NK-92 (cell line): Measurements from ENCODE around the gene EFEMP1.

Experiments used
- DNase-seq: peaks from one replicate; lab custom pipeline; 2025; ENCODE audit not compliant: unreplicated experiment; lab: John Stamatoyannopoulos, UW

Gene EFEMP1

DNA sequence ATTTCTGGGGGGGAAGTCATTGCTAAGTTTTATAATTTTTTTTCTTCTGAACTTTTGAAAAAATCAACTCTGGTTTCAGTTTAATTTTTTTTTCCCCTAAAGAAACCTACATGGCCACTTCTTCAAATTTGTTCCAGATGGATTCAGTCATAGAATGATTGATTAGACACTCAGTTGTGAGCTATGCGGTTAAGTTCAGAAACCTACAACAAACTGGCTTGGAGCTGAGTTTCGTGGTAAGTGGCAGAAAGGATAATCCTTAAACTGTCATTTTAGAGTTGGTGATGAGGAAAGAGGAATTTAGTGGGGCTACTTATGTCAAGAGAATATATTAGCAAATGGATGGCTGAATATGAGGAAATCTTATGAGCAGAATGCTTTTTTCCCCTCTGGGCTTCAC is 23.7 kb downstream of the EFEMP1 start:
- DNase-seq, result no peak

DNA sequence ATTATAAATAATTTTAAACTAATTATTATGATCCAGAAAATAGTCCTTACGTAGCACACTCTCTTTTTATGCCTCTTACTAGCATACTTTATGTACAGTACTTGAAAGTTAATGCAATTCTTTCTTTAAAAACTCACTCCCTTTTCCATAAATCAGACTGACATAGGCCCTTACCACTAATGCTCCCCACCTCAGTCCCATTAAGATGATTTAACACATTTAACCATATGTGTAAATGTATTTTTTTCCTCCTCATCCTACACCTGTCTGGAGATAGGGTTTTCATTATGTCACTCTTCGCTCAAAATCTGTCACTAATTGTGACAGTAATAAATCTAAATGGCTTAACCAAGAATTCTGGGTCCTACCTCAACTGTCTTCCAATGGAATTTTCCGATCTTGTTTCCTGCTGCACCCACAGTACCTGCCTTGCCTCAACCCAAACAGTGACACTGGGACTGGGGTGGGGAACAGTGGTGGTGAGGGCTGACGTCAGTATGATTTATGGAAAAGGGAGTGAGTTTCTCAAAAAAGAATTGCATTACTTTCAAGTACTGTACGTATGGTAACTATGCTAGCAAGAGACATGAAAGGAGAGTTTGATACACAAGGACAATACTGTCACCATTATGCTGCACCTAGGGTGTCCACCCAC is 25.1 kb downstream of the EFEMP1 start:
- DNase-seq, result no peak

DNA sequence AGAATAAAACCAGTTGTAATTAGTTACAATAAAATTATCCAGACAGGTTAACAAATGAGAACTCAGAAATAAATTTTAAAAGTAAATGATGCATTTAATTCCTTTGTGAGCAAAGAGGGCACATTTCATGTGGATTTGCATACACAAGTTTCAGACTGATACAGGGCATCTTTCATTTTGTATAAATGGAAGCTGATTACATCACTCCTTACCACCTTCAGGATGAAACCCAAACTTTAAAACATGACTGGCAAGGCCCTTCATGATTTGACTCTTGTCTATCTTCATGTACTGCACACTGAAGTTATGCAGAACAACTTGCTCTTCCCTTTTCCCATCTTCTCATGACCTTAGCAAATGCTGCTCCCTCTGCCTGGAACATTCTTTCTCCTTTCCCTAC is 26.9 kb downstream of the EFEMP1 start:
- no peak for DNase-seq

DNA sequence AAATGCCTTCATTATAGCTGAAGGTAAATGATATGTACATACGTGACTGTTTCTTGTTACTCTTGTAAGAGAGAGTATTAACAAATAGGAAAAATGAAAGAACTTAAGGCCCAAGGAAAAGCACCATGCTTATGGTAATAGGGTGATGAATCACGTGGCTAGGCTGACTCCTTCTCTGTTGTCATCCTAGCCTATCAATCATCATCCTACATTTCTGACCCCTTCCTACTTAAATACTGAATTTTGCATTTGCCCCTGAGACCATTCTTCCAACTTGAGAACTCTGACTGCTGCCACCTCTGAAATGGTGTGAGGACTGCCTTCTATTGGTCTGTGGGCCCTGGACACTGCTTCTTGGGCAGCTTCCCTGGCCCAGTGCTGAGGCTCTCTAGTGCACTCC is 28.9 kb downstream of the EFEMP1 start:
- no peak for DNase-seq

GRCh38 chr2:55891671-55892094 is 31.9 kb downstream of the EFEMP1 start:
- DNase-seq, result no peak

GRCh38 chr2:55888936-55889335 is 34.6 kb downstream of the EFEMP1 start:
- DNase-seq, result no peak

DNA sequence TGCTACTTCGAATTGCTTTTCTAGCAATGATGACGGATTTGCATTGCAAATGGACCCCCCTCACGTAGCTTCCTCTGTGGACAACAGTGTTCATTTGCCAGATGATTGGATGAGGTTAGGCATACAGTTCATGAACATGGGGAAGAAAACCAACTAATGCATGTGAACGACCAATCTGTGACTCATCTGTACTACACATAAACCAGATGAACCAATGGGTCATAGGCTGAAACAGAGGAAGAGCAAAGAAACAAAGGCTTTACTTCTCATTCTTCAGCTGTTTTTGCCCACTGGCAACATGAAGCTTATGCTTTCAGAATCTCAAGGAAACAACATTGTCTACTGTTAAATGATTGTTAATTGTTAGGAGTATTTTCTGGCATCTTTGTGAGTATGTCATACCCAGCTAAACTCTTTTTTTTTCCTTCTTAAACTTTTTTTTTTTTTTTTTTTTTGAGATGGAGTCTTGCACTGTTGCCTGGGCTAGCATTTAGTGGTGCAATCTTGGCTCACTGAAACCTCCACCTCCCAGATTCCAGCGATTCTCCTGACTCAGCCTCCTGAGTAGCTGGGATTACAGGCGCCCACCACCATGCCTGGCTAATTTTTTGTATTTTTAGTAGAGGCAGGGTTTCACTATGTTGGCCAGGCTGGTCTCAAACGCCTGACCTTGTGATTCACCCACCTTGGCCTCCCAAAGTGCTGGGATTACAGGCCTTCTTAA is 35.5 kb downstream of the EFEMP1 start:
- DNase-seq, result no peak

DNA sequence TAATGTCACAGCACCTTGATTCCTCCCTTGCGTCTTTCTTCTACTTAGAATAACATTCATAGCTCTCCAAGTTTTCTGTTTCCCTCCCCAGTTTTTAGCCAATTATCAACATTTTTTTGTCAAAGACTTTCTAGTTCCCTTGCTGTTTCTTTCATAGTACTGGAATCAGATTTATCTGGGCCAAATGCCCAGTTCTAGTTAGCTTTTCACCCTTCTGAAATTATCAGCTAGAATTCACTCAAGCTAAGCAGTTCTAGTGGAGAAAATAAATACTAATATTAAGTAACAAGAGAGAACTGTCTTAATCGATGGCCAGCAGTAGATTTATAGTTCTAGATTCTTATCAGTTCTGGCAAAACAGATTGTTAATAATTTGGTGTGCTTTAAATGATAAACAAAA is 36.2 kb downstream of the EFEMP1 start:
- DNase-seq, result no peak

DNA sequence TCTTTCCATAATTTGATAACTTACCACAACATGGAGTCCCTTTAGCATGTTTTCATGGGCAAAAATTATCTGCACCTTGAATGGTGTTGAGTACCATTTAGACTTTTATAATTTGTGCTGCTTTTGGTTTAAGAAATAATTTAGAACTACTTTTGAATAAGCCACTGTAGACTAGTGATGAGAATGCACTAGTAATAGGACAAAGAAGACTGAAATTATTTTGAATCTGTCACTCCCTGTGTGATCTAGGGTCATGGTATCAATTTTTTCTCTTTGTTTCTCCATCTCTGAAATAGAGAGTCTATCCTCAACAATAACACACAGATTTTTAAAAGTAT is 37.7 kb downstream of the EFEMP1 start:
- no peak for DNase-seq

GRCh38 chr2:55885127-55885943 is 38.2 kb downstream of the EFEMP1 start:
- no peak for DNase-seq

DNA sequence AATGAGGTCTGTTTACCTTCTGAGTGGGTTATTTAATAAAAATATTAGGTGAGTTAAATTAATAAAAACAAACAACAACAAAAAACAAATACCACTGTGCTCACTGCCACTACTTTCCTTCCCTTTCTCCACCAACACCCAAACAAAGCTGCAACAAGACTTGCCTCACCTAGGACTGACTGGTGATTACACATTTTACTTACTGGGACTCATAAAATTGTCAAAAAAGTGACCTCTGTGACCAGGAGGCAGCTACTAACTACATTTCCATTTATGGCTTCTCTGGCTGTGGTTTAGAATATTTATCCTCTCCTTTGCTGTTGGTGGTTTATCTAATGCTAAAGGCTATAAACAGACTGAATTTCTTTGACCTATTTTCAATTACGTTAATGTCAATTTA is 39.8 kb downstream of the EFEMP1 start:
- DNase-seq, result no peak

DNA sequence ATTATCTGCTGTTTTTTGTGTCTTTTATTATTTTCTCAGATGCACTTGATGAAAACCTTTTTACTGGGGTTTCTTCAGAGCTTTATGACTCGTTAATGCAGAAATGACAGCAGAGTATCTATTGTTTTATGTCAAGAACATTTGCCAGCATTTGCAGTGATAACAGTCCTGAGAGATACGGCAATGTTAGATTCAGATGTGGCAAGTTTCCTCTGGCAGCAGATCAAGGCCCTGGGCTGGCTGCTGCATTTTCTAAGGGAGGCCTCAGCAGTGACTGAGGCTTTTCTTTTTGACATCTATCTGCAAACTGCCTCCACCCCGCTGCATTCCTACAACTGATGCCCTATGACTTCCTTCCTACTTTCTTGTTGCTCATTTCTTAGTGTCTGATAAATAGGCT is 40.2 kb downstream of the EFEMP1 start:
- no peak for DNase-seq

GRCh38 chr2:55882954-55883353 is 40.6 kb downstream of the EFEMP1 start:
- no peak for DNase-seq

GRCh38 chr2:55880416-55881143 is 43.0 kb downstream of the EFEMP1 start:
- no peak for DNase-seq

GRCh38 chr2:55879976-55880375 is 43.6 kb downstream of the EFEMP1 start:
- no peak for DNase-seq

DNA sequence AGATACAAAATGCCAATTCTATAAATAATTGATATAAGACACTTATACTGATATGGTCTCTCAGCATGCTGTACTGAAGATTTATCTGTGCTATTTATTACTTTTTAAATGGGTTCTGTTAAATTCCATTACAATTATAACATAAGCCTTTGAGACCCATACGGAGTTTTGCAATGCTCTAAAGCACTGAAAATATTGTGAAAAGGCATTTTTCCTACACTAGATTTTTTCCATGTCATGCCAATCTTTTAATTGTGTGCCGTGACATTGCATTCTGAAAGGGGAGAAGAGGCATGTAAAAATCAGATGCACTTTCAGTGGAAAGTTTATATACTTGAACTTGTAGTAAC is 46.5 kb downstream of the EFEMP1 start:
- no peak for DNase-seq

GRCh38 chr2:55876429-55877086 is 47.0 kb downstream of the EFEMP1 start:
- no peak for DNase-seq

DNA sequence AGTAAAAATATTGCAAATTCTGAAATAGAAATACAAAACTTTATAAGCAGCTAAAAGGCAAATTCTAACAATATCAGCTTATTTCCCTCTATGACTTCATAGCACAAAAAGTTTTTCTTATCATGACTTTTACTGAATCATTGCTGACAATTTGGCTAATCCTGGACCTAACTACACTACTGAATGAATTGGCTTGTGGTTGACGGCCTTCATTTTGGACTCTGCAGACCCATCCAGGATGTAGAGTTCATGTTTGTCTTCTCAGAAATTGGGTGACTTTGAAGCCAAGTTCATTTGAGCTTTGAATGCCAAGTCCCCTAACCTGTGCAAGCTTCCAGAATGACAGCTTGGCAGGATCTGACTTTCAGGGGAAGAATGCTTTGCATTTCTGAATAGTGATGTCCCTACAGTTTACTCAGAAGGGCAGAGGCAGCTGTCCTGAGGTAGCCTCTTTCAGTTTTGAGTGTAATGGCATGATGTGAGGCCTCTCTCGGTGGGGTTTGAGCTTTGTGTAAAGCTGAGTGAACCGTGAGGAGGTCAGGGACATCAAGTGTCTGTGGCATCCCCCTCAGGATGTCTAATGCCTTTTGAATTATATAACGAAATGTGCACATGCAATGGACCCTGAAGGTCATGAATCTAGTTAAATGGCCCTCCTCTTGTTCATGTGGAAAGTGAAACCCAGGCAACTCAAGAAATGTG is 48.0 kb downstream of the EFEMP1 start:
- no peak for DNase-seq

DNA sequence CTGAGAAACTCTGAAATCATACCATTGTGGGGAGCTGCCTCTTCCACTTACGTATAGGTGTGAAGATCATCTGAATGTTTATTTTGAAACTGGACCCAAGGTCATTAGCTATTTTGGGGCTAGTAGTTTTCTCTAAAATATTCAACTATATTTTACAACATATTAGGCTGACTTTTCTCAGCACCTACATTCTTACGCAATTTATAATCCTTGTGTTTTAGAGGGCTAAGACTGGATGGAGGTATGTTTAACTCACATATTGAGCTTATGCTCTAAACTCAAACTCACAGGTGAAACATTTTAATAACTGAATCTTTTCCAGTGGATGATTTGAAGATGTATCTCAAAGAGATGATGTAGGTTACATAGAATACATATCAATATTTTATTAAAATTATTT is 49.2 kb downstream of the EFEMP1 start:
- no peak for DNase-seq

GRCh38 chr2:55871637-55872036 is 51.9 kb downstream of the EFEMP1 start:
- no peak for DNase-seq
